ES-I3 (cell line): ENCODE data around the gene LATS2.
"Not testable (repeated sequence)": the region's sequence is repeated elsewhere in the genome, so short reads cannot be mapped to it uniquely, and the experiment has no call there.

Experiments used
- H3K36me3 ChIP-seq: 2 replicates; pipeline ENCODE4 v1.6.1; 2013; ENCODE audit warnings: mild to moderate bottlenecking, low read length, control low read depth, moderate library complexity; ENCODE audit not compliant: insufficient read depth
- H3K4me1 ChIP-seq: 2 replicates; pipeline ENCODE4 v1.6.1; 2013; ENCODE audit warnings: mild to moderate bottlenecking, control low read depth, low read length; ENCODE audit not compliant: insufficient read depth
- H3K9ac ChIP-seq: 2 replicates; pipeline ENCODE4 v1.6.1; 2013; ENCODE audit warnings: low read depth, mild to moderate bottlenecking, low read length, moderate library complexity
- H3K9me3 ChIP-seq: 2 replicates; pipeline ENCODE4 v1.6.1; 2013; ENCODE audit warnings: mild to moderate bottlenecking, low read length, moderate library complexity; ENCODE audit not compliant: control insufficient read depth, insufficient read depth

LATS2 gene

GRCh38 chr13:21066946-21067345 lies 5.6 kb upstream of the LATS2 start:
- H3K36me3 ChIP-seq = no peaks in the 10 kb centered on the region
- H3K4me1 ChIP-seq = peaks cover 11% of the 10 kb centered on the region; the same call in 1 of the 2 replicates
- no peak overlapping the region for H3K9ac ChIP-seq
- no peaks in the 10 kb centered on the region for H3K9me3 ChIP-seq

- Histone ChIP-seq H3K36me3 (no peaks in the 10 kb centered on the region), H3K9me3 (no peaks in the 10 kb centered on the region), H3K9ac (no peak overlapping the region), H3K4me1 (peaks cover 11% of the 10 kb centered on the region; the same call in 1 of the 2 replicates)
These were observed 4.3 kb upstream of the LATS2 start for GRCh38 chr13:21065686-21066085.

DNA sequence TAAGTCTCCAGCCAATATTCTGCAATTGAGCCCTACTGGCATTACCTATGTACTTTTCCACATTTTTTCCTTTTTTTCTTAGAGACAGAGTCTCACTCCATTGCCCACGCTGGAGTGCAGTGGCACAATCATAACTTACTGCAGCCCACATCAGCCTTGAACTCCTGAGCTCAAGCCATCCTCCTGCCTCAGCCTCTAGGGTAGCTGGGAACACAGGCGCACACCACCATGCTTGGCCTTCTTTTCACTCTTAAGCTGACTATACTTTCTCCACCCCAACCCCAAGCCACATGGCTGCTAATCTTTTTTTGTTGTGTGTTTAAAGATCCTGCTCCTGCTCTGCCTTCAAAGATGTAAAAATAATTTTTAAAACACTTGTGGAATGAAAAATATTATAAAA lies 1.6 kb upstream of the LATS2 start:
- H3K36me3 ChIP-seq = no peaks in the 10 kb centered on the region
- no peaks in the 10 kb centered on the region for H3K9me3 ChIP-seq
- no peak overlapping the region for H3K9ac ChIP-seq
- peaks cover 4% of the 10 kb centered on the region for H3K4me1 ChIP-seq

GRCh38 chr13:21060338-21061028 lies 903 bp downstream of the LATS2 start:
- H3K9ac ChIP-seq = peak overlapping the region; percentile 85
- no peaks in the 10 kb centered on the region for H3K36me3 ChIP-seq
- no peaks in the 10 kb centered on the region for H3K9me3 ChIP-seq
- H3K4me1 ChIP-seq = peaks cover 16% of the 10 kb centered on the region

DNA sequence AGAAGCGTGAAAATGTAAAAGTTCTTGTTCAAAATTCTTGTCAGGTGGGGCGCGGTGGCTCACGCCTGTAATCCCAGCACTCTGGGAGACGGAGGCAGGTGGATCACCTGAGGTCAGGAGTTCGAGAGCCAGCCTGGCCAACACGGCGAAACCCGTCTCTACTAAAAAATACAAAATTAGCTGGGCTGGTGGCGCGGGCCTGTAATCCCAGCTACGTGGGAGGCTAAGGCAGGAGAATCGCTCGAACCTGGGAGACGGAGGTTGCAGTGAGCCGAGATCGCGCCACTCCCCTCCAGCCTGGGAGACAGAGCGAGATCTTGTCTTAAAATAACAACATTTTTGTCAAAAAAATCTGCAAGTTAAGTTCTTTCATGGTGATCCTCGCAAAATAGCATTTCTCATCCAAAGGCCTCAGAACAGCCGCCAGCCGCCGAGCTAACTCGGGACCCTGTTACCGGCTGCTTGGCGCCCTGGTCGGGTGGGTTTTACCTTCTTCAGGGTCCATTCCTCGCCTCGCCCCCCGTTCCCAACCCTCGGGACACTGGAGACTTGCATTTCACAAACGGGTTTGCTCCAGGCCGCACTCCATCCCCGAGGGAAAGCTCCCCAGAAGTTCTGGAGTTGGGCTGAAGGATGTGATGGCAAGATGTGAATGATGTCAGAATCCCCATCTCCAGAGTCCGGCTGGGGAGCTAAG lies 1.6 kb downstream of the LATS2 start:
- H3K9ac ChIP-seq = peak overlapping the region; percentile 85
- no peaks in the 10 kb centered on the region for H3K36me3 ChIP-seq

DNA sequence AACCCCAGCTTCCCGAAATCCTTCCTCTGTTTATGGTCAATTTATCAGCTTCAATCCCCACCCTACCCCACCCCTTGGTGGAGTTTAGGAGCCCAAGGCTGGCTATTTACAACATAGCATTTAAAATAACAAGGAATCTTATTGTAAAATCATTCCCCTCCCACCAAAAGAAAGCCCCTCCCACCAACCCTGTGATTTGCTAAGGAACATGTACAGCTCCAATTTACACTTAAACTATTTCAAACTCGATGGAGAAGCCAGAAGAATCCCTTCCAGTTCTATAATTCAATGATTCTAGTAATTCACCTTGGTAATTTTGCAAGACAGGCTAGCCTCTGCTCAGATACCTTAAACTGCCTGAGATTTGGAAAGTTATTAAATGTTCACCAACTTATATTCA lies 3.0 kb downstream of the LATS2 start:
- H3K4me1 ChIP-seq = peaks cover 22% of the 10 kb centered on the region
- no peaks in the 10 kb centered on the region for H3K9me3 ChIP-seq
- H3K36me3 ChIP-seq = no peaks in the 10 kb centered on the region
- no peak overlapping the region for H3K9ac ChIP-seq

More for the DNA sequence above, 1.6 kb downstream of the LATS2 start:
- Histone ChIP-seq H3K9me3 (no peaks in the 10 kb centered on the region), H3K4me1 (peaks cover 19% of the 10 kb centered on the region)

DNA sequence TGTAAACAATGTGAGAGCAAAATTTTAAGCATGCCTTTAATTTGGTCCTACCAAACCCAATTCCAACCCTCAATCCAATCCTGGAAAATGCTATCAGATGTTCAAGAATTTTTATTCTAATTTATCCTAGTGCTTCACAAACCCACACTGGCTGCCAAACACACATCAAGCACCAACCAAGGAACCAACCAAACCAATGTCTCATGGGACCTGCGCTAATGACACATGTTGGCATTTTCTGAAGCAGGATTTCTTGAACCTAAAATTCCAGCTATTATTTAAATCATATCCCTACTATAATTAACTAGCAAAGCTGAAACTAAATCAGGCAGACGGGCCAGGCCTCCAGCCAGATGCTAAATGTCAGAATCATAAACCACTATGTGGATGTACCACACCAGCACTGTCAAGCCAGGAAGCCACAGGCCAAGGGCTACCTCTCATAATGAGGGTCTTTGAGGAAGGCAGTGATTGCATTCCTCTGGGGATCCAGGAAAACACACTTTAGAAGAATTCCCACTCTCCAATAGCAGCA lies 5.8 kb downstream of the LATS2 start:
- Histone ChIP-seq H3K36me3 (no peaks in the 10 kb centered on the region), H3K9me3 (no peaks in the 10 kb centered on the region), H3K4me1 (peaks cover 22% of the 10 kb centered on the region), H3K9ac (no peak overlapping the region)

- Histone ChIP-seq H3K9me3 (no peaks in the 10 kb centered on the region), H3K9ac (no peak overlapping the region), H3K36me3 (no peaks in the 10 kb centered on the region), H3K4me1 (peaks cover 22% of the 10 kb centered on the region)
These were observed 6.4 kb downstream of the LATS2 start for GRCh38 chr13:21055016-21055415.

DNA sequence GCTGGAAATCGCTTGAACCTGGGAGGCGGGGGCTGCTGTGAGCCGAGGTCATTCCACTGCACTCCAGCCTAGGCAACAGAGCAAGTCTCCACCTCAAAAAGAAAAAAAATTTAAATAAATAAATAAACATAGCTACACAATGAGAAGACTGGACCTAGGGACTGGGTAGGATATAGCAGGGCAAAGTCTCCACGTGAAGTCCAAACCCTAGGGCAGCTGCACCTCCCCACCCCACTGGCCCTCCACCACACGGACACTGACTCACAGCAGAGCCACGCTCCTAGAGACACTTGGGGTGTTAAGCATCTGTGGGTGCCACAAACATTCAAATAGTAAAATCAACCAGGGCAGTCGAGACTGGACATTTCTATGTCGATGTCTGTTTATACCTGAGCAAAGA lies 7.1 kb downstream of the LATS2 start:
- Histone ChIP-seq H3K36me3 (no peaks in the 10 kb centered on the region), H3K9me3 (no peaks in the 10 kb centered on the region), H3K4me1 (peaks cover 25% of the 10 kb centered on the region), H3K9ac (no peak overlapping the region)

DNA sequence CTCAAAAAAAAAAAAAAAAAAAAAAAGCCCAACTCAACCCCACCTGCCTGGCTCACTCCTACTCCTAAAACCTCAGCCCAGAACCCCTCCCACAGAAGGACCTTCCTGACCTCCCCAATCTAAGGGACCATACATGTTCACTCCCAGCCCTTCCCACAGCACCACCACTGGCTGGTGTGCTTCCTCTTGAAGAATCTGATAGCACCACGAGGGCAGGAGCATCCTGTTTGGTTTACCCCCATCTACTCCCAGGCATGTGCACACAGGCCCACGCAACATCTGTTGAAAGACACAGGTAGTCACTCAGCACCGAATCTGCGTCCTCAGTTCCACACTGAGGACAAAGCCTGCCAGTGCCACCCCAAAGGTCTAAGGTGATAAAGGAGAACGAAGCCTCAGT lies 8.2 kb downstream of the LATS2 start:
- Histone ChIP-seq H3K4me1 (peaks cover 29% of the 10 kb centered on the region), H3K9ac (no peak overlapping the region), H3K9me3 (no peaks in the 10 kb centered on the region), H3K36me3 (no peaks in the 10 kb centered on the region)

- peaks cover 26% of the 10 kb centered on the region for H3K4me1 ChIP-seq
- no peaks in the 10 kb centered on the region for H3K36me3 ChIP-seq
- no peaks in the 10 kb centered on the region for H3K9me3 ChIP-seq
- no peak overlapping the region for H3K9ac ChIP-seq
These were observed 9.7 kb downstream of the LATS2 start for GRCh38 chr13:21051675-21052074.

DNA sequence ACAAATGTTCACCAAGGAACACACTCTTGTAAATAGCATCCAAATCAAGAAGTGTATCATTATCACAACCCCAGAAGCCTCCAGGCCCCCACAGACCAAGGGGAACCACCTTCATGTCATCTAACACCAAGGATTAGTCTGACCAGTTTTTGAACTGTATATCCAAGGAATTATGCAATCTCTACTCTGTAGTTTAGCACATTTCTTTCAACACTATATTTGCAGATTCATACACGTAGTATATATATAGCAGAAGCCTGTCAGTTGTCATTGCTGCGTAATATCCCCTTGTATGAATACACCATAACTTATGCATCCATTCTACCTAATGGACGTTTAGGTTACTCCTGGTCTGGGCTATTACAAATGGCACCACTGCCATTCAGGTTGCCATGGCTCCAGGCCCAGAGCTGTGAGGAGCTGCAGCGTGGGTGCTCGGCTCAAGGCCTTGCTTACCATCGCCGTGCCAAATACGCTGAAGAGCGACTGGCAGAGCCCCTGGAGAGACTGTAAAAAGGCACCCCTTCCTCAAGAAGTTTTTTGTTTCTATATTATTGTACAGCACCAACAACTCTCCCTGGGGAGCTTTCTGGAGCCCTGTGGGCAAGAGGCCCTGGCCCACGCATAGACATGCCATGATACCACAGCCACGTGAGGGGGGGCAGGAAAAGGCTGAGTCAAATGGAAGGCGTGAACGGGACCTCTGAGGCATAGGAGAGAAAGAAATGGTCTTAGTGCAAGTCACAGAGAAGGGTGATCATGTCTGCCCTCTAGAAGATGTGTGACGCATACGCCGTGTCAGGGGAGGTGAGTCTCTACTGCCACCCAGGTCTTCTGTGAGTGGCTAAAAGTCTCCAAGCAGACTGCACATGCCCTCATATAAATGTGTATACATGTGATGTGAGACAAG lies 10.8 kb downstream of the LATS2 start:
- Histone ChIP-seq H3K9me3 (no peaks in the 10 kb centered on the region), H3K9ac (no peak overlapping the region), H3K4me1 (peaks cover 18% of the 10 kb centered on the region), H3K36me3 (peaks cover 2% of the 10 kb centered on the region)

- not testable (repeated sequence) for H3K9me3 ChIP-seq, H3K36me3 ChIP-seq, H3K9ac ChIP-seq
- peaks cover 14% of the 10 kb centered on the region for H3K4me1 ChIP-seq
These were observed 11.7 kb downstream of the LATS2 start for GRCh38 chr13:21049731-21050130.

- Histone ChIP-seq H3K9ac (no peak overlapping the region), H3K9me3 (no peaks in the 10 kb centered on the region), H3K36me3 (peaks cover 10% of the 10 kb centered on the region), H3K4me1 (peaks cover 14% of the 10 kb centered on the region)
These were observed 12.3 kb downstream of the LATS2 start for GRCh38 chr13:21048901-21049698.
